Measurements from ENCODE around the gene ZW10.
"Not testable (repeated sequence)": the region's sequence is repeated elsewhere in the genome, so short reads cannot be mapped to it uniquely, and the experiment has no call there.

ZW10 gene

GRCh38 chr11:113705871-113706655 is 67.4 kb downstream of the ZW10 start, which contains the start of gene TMPRSS5:
Gene TMPRSS5, minus strand, starts transcription at chr11:113706308. Its CDS starts 84 bp downstream, at chr11:113706224.
- FAIRE-seq (no peak), DNase-seq (ENCODE audit: extremely low spot score, insufficient read length, low read depth) (no peak)

- not testable (repeated sequence) for FAIRE-seq; DNase-seq (ENCODE audit: extremely low spot score, insufficient read length, low read depth)
Observed at GRCh38 chr11:113703551-113703950, 69.9 kb downstream of the ZW10 start.

- no peak for DNase-seq (ENCODE audit: extremely low spot score, insufficient read length, low read depth)
- no peak for FAIRE-seq
Observed at GRCh38 chr11:113701491-113701890, 72.0 kb downstream of the ZW10 start.

GRCh38 chr11:113698515-113698914 is 75.0 kb downstream of the ZW10 start:
- FAIRE-seq: no peak
- no peak for DNase-seq (ENCODE audit: extremely low spot score, insufficient read length, low read depth)

GRCh38 chr11:113697756-113698407 is 75.6 kb downstream of the ZW10 start:
- DNase-seq (ENCODE audit: extremely low spot score, insufficient read length, low read depth) (no peak), FAIRE-seq (no peak)

GRCh38 chr11:113697111-113697510 is 76.4 kb downstream of the ZW10 start:
- DNase-seq (ENCODE audit: extremely low spot score, insufficient read length, low read depth): no peak
- no peak for FAIRE-seq

- FAIRE-seq: no peak
- DNase-seq (ENCODE audit: extremely low spot score, insufficient read length, low read depth): no peak
Observed at GRCh38 chr11:113695207-113695606, 78.3 kb downstream of the ZW10 start.

GRCh38 chr11:113694390-113694789 is 79.1 kb downstream of the ZW10 start:
- no peak for FAIRE-seq
- DNase-seq (ENCODE audit: extremely low spot score, insufficient read length, low read depth): no peak

GRCh38 chr11:113693030-113693429 is 80.5 kb downstream of the ZW10 start:
- FAIRE-seq: no peak

GRCh38 chr11:113690619-113691569 is 82.6 kb downstream of the ZW10 start:
- no peak for FAIRE-seq
- no peak for DNase-seq (ENCODE audit: extremely low spot score, insufficient read length, low read depth)

More at GRCh38 chr11:113693030-113693429, 80.5 kb downstream of the ZW10 start:
- no peak for DNase-seq (ENCODE audit: extremely low spot score, insufficient read length, low read depth)

- DNase-seq (ENCODE audit: extremely low spot score, insufficient read length, low read depth) (no peak), FAIRE-seq (no peak)
Observed at GRCh38 chr11:113689768-113690618, 83.5 kb downstream of the ZW10 start.

GRCh38 chr11:113685654-113686359 is 87.7 kb downstream of the ZW10 start:
- FAIRE-seq (peak; percentile 69), DNase-seq (ENCODE audit: extremely low spot score, insufficient read length, low read depth) (no peak)

GRCh38 chr11:113684496-113684895 is 89.0 kb downstream of the ZW10 start:
- FAIRE-seq (no peak), DNase-seq (ENCODE audit: extremely low spot score, insufficient read length, low read depth) (no peak)

- FAIRE-seq (no peak), DNase-seq (ENCODE audit: extremely low spot score, insufficient read length, low read depth) (no peak)
Observed at GRCh38 chr11:113683481-113684046, 89.9 kb downstream of the ZW10 start.

All from GM18507 (cell line).